Measurements from ENCODE around the gene CADPS. TPM values are rescaled to one million over a fixed set of nuclear protein-coding genes. Genes with fewer than 3 reads are reported as not detected.

Gene CADPS
- total RNA-seq, 5 donors from 2014 or later (not counting 1 experiment from before 2014, with no cell fraction given): 0.49 TPM; not detected in 4

GRCh38 chr3:62439176-62439813 lies 435.9 kb downstream of the CADPS start:
- Histone ChIP-seq H3K4me3 (ENCODE audit: control insufficient read depth in 1 of 2, extremely low read depth in 1 of 2, low read length in 1 of 2) (no peak overlapping the region), H3K27me3 (replicated peaks in 1 of 2; ENCODE audit: control insufficient read depth in 2 of 2, extremely low read depth in 1 of 2, insufficient read depth in 2 of 2, low read length in 1 of 2) (peaks cover 0 to 3% of the 10 kb centered on the region in 2 experiments), H3K9me3 (no peaks in the 10 kb centered on the region), H3K27ac (ENCODE audit: low read length) (no peak overlapping the region), H3K36me3 (ENCODE audit: control insufficient read depth in 2 of 2, extremely low read depth in 1 of 2, insufficient read depth in 1 of 2, low read length in 1 of 2) (no peaks in the 10 kb centered on the region), H3K4me1 (ENCODE audit: control insufficient read depth in 1 of 2, extremely low read depth in 1 of 2, insufficient read depth in 2 of 2, low read length in 2 of 2) (no peaks in the 10 kb centered on the region)
- DNase-seq (no peak), ATAC-seq (replicated peaks in 1 of 4) (no peak)
- WGBS (ENCODE audit: insufficient coverage): 83% methylated on average over 1 of the region's 5 CpGs
- H3K9me3 Mint-ChIP-seq: peaks cover 0 to 7% (median 3%) of the 10 kb centered on the region in 3 donors
- POLR2A ChIA-PET: no interaction called here
- no peaks in the 10 kb centered on the region for H3K36me3 Mint-ChIP-seq
- H3K27me3 Mint-ChIP-seq: peaks cover 0 to 4% of the 10 kb centered on the region in 2 donors
- no peak overlapping the region for H3K27ac Mint-ChIP-seq
- no peak overlapping the region for H3K4me3 Mint-ChIP-seq
- CTCF ChIA-PET: interaction anchor here (0.6 kb wide), 2 partner anchors 9 to 1161 kb away, joined by 4 to 6 read pairs; no protein-coding TSS in a partner anchor
- no peaks in the 10 kb centered on the region for H3K4me1 Mint-ChIP-seq

GRCh38 chr3:62436785-62437184 lies 438.4 kb downstream of the CADPS start:
- POLR2A ChIA-PET: interaction anchor here in 1 of 2 donors (0.6 kb wide), 1 partner anchor 14 kb away, joined by 3 read pairs; no protein-coding TSS in a partner anchor

DNA sequence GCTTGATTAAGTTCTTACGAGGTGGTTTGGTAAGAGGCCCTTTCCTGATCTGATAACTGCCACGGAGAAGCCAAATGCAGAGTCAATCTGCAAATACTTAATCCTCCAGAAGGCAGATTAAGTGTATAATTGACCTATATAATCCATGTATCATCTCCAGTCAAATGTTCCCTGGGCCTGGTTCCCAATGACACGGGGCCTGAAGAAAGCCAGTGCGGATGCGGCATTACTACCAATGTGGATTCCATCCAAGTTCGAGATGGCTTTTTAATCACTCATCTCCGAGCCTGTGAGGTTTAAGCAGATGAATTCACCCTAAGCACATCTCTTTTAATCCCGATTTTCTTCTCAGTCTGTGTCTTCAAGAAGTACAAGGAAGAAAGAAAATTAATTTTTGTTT lies 441.8 kb downstream of the CADPS start:
- H3K27ac Mint-ChIP-seq: no peak overlapping the region
- H3K36me3 Mint-ChIP-seq: no peaks in the 10 kb centered on the region
- H3K27me3 Mint-ChIP-seq: peaks cover 0 to 6% of the 10 kb centered on the region in 2 donors
- H3K9me3 ChIP-seq: no peaks in the 10 kb centered on the region
- H3K4me1 Mint-ChIP-seq: no peaks in the 10 kb centered on the region
- H3K4me1 ChIP-seq (ENCODE audit: control insufficient read depth in 1 of 2, extremely low read depth in 1 of 2, insufficient read depth in 2 of 2, low read length in 2 of 2): no peaks in the 10 kb centered on the region
- WGBS (ENCODE audit: insufficient coverage): 89% methylated on average over 5 of the region's 8 CpGs
- H3K4me3 ChIP-seq (ENCODE audit: control insufficient read depth in 1 of 2, extremely low read depth in 1 of 2, low read length in 1 of 2): no peak overlapping the region
- no peak for ATAC-seq (replicated peaks in 1 of 4)
- H3K27ac ChIP-seq (ENCODE audit: low read length): no peak overlapping the region
- POLR2A ChIA-PET: no interaction called here
- no peaks in the 10 kb centered on the region for H3K36me3 ChIP-seq (ENCODE audit: control insufficient read depth in 2 of 2, extremely low read depth in 1 of 2, insufficient read depth in 1 of 2, low read length in 1 of 2)
- no peak for DNase-seq
- no peaks in the 10 kb centered on the region for H3K27me3 ChIP-seq (replicated peaks in 1 of 2; ENCODE audit: control insufficient read depth in 2 of 2, extremely low read depth in 1 of 2, insufficient read depth in 2 of 2, low read length in 1 of 2)
- no peak overlapping the region for H3K4me3 Mint-ChIP-seq
- H3K9me3 Mint-ChIP-seq: no peaks in the 10 kb centered on the region
- CTCF ChIA-PET: no interaction called here

More at GRCh38 chr3:62436785-62437184, 438.4 kb downstream of the CADPS start:
- Histone ChIP-seq H3K4me3 (ENCODE audit: control insufficient read depth in 1 of 2, extremely low read depth in 1 of 2, low read length in 1 of 2) (no peak overlapping the region), H3K9me3 (no peaks in the 10 kb centered on the region), H3K36me3 (ENCODE audit: control insufficient read depth in 2 of 2, extremely low read depth in 1 of 2, insufficient read depth in 1 of 2, low read length in 1 of 2) (no peaks in the 10 kb centered on the region), H3K4me1 (ENCODE audit: control insufficient read depth in 1 of 2, extremely low read depth in 1 of 2, insufficient read depth in 2 of 2, low read length in 2 of 2) (no peaks in the 10 kb centered on the region), H3K27me3 (replicated peaks in 1 of 2; ENCODE audit: control insufficient read depth in 2 of 2, extremely low read depth in 1 of 2, insufficient read depth in 2 of 2, low read length in 1 of 2) (peaks cover 0 to 3% of the 10 kb centered on the region in 2 experiments), H3K27ac (ENCODE audit: low read length) (no peak overlapping the region)
- Mint-ChIP-seq H3K36me3 (no peaks in the 10 kb centered on the region), H3K9me3 (no peaks in the 10 kb centered on the region), H3K4me3 (no peak overlapping the region), H3K4me1 (no peaks in the 10 kb centered on the region), H3K27ac (no peak overlapping the region), H3K27me3 (peaks cover 0 to 4% of the 10 kb centered on the region in 2 donors)
- CTCF ChIA-PET: interaction anchor here in 1 of 2 donors (0.6 kb wide), 1 partner anchor 9 kb away, joined by 4 read pairs; no protein-coding TSS in a partner anchor
- ATAC-seq (replicated peaks in 1 of 4) (no peak), DNase-seq (no peak)
- WGBS (ENCODE audit: insufficient coverage): 69% methylated on average over 6 of the region's 7 CpGs

DNA sequence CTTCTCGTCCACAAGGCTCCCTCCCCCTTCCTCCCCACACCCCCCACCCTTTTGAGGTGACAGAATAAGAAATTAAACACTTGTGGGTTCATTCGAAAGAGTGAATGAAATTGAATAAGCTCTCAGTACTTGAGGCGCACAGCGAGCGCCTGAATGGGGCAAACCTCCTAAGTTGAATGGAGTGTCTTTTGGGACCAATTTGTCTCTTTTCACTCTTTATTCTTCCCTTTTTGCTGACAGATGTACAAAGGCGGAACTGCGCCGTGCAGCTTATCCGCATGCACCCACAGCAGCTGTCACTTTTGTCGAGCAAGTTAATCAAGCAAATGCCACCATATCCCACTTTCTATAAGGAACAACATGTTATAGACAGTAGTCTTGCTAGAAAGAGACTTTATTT lies 454.0 kb downstream of the CADPS start:
- Histone ChIP-seq H3K9me3 (no peaks in the 10 kb centered on the region), H3K36me3 (ENCODE audit: control insufficient read depth in 2 of 2, extremely low read depth in 1 of 2, insufficient read depth in 1 of 2, low read length in 1 of 2) (no peaks in the 10 kb centered on the region), H3K27ac (ENCODE audit: low read length) (no peak overlapping the region), H3K4me3 (ENCODE audit: control insufficient read depth in 1 of 2, extremely low read depth in 1 of 2, low read length in 1 of 2) (no peak overlapping the region), H3K27me3 (replicated peaks in 1 of 2; ENCODE audit: control insufficient read depth in 2 of 2, extremely low read depth in 1 of 2, insufficient read depth in 2 of 2, low read length in 1 of 2) (peaks cover 0 to 3% of the 10 kb centered on the region in 2 experiments), H3K4me1 (ENCODE audit: control insufficient read depth in 1 of 2, extremely low read depth in 1 of 2, insufficient read depth in 2 of 2, low read length in 2 of 2) (no peaks in the 10 kb centered on the region)
- DNase-seq (no peak), ATAC-seq (replicated peaks in 1 of 4) (no peak)
- 100% methylated on average over 1 of the region's 10 CpGs for WGBS (ENCODE audit: insufficient coverage)
- CTCF ChIA-PET: no interaction called here
- Mint-ChIP-seq H3K27ac (no peak overlapping the region), H3K36me3 (no peaks in the 10 kb centered on the region), H3K4me1 (no peaks in the 10 kb centered on the region), H3K4me3 (no peak overlapping the region), H3K27me3 (peaks cover 7 to 9% of the 10 kb centered on the region in 2 donors), H3K9me3 (peaks cover 0 to 3% (median 0%) of the 10 kb centered on the region in 3 donors)
- POLR2A ChIA-PET: no interaction called here

DNA sequence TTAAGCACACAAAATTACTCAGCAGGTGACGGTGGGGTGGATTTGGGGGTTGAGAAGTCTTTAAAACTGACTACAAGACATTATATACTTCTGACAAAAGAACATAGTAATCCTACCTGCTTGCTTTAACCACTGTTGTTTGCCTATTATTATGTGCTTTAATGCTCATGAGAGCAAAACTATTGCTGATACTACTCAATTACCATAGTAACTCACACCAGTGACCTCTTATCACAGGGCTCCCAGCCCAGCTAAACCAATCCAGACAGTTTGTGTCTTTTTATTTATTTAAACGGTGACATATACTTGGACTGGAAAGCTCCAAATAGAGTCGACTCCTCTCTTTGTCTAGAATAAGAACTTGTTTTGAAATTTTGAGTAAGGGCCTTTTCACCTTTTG lies 459.1 kb downstream of the CADPS start:
- Histone ChIP-seq H3K27me3 (replicated peaks in 1 of 2; ENCODE audit: control insufficient read depth in 2 of 2, extremely low read depth in 1 of 2, insufficient read depth in 2 of 2, low read length in 1 of 2) (peaks cover 0 to 7% of the 10 kb centered on the region in 2 experiments), H3K4me1 (ENCODE audit: control insufficient read depth in 1 of 2, extremely low read depth in 1 of 2, insufficient read depth in 2 of 2, low read length in 2 of 2) (no peaks in the 10 kb centered on the region), H3K4me3 (ENCODE audit: control insufficient read depth in 1 of 2, extremely low read depth in 1 of 2, low read length in 1 of 2) (no peak overlapping the region), H3K36me3 (ENCODE audit: control insufficient read depth in 2 of 2, extremely low read depth in 1 of 2, insufficient read depth in 1 of 2, low read length in 1 of 2) (no peaks in the 10 kb centered on the region), H3K9me3 (no peaks in the 10 kb centered on the region), H3K27ac (ENCODE audit: low read length) (no peak overlapping the region)
- no peaks in the 10 kb centered on the region for H3K4me1 Mint-ChIP-seq
- ChIA-PET CTCF (no interaction called here), POLR2A (interaction anchor here in 1 of 2 donors (0.5 kb wide), 1 partner anchor 318 kb away, joined by 3 read pairs; no protein-coding TSS in a partner anchor)
- H3K36me3 Mint-ChIP-seq: no peaks in the 10 kb centered on the region
- WGBS (ENCODE audit: insufficient coverage): no CpG with 5 or more reads among the region's 3 CpGs
- ATAC-seq (replicated peaks in 1 of 4) (no peak), DNase-seq (no peak)
- H3K9me3 Mint-ChIP-seq: peaks cover 0 to 3% (median 0%) of the 10 kb centered on the region in 3 donors
- H3K4me3 Mint-ChIP-seq: no peak overlapping the region
- no peak overlapping the region for H3K27ac Mint-ChIP-seq
- H3K27me3 Mint-ChIP-seq: peaks cover 5 to 9% of the 10 kb centered on the region in 2 donors

DNA sequence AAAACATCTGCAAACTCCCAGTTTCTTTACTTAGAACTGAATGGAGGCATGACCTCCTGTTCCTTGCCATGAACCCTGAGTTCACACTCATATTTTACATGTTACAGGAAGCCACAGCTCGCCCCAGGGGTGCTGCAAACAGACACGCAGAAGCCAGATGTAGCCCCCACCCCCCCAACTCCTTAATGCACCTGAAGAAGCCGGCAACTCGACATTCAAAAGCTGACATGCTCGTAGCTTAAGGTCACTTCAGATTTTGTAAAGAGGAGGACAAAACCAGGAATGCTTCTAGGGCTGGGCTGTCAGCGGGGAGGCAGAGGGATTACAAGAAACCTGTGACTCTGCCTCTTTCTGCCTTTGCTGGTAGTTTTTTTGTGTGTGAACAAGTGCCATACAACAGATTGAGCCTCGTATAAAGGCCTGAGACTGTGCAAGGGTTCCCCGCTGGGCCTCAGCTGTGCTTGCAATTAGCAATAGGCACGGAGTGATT lies 459.9 kb downstream of the CADPS start:
- H3K9me3 Mint-ChIP-seq: peaks cover 0 to 3% (median 0%) of the 10 kb centered on the region in 3 donors
- DNase-seq (no peak), ATAC-seq (replicated peaks in 1 of 4) (no peak)
- Histone ChIP-seq H3K27ac (ENCODE audit: low read length) (no peak overlapping the region), H3K36me3 (ENCODE audit: control insufficient read depth in 2 of 2, extremely low read depth in 1 of 2, insufficient read depth in 1 of 2, low read length in 1 of 2) (no peaks in the 10 kb centered on the region), H3K9me3 (no peaks in the 10 kb centered on the region), H3K4me3 (ENCODE audit: control insufficient read depth in 1 of 2, extremely low read depth in 1 of 2, low read length in 1 of 2) (no peak overlapping the region), H3K27me3 (replicated peaks in 1 of 2; ENCODE audit: control insufficient read depth in 2 of 2, extremely low read depth in 1 of 2, insufficient read depth in 2 of 2, low read length in 1 of 2) (peaks cover 0 to 4% of the 10 kb centered on the region in 2 experiments), H3K4me1 (ENCODE audit: control insufficient read depth in 1 of 2, extremely low read depth in 1 of 2, insufficient read depth in 2 of 2, low read length in 2 of 2) (no peaks in the 10 kb centered on the region)
- H3K4me3 Mint-ChIP-seq: no peak overlapping the region
- ChIA-PET CTCF (no interaction called here), POLR2A (no interaction called here)
- H3K4me1 Mint-ChIP-seq: no peaks in the 10 kb centered on the region
- H3K27me3 Mint-ChIP-seq: peaks cover 5 to 8% of the 10 kb centered on the region in 2 donors
- no peak overlapping the region for H3K27ac Mint-ChIP-seq
- WGBS (ENCODE audit: insufficient coverage): 86% methylated on average over 6 of the region's 9 CpGs
- H3K36me3 Mint-ChIP-seq: no peaks in the 10 kb centered on the region

All from T-cell (primary cell).